Measurements from ENCODE around the gene S1PR2.
A peak's percentile ranks its signal among the peaks of the same experiment; 100 is the strongest.

The S1PR2 gene

GRCh38 chr19:10270616-10271394 lies 39.7 kb upstream of the S1PR2 start, which contains the start of gene ICAM1:
Gene ICAM1 (plus strand): TSS chr19:10271120. CDS start chr19:10271160, 40 bp downstream.
- Histone ChIP-seq H3K9me3 (ENCODE audit: control extremely low read depth in 1 of 5, control insufficient read depth in 4 of 5, insufficient read depth in 2 of 5, low read depth in 1 of 5, low read length in 4 of 5) (no peaks in the 10 kb centered on the region), H3K27me3 (replicated peaks in 2 of 5; ENCODE audit: control insufficient read depth in 4 of 5, insufficient read depth in 5 of 5, low read length in 4 of 5) (no peaks in the 10 kb centered on the region), H3K4me1 (ENCODE audit: control extremely low read depth in 1 of 4, control insufficient read depth in 4 of 4, insufficient read depth in 4 of 4, low read length in 3 of 4) (peaks cover 0 to 35% (median 28%) of the 10 kb centered on the region in 4 experiments), H3K36me3 (ENCODE audit: control insufficient read depth in 4 of 4, insufficient read depth in 4 of 4, low read length in 3 of 4) (peaks cover 0 to 8% (median 2%) of the 10 kb centered on the region in 4 experiments), H3K4me3 (ENCODE audit: control insufficient read depth in 1 of 7, extremely low read depth in 1 of 7, insufficient read depth in 4 of 7, low read depth in 2 of 7, low read length in 6 of 7) (peak within 1 kb of the TSS; percentile 8 to 73 (median 61)), H3K27ac (ENCODE audit: insufficient read depth in 1 of 2, low read depth in 1 of 2, low read length in 2 of 2, poor library complexity in 1 of 2, severe bottlenecking in 2 of 2) (peak within 1 kb of the TSS; percentile 46 to 83)
- POLR2A ChIA-PET = interaction anchor here (0.5 to 4.0 kb wide), 15 partner anchors 9 to 166 kb away, joined by 3 to 60 read pairs (median 6); partner anchors contain the start of genes ICAM4, ICAM5 and TYK2
- DNase-seq = peak; percentile 70 to 88 (median 83)
- CTCF ChIA-PET = interaction anchor here (1.0 to 20.1 kb wide), 18 partner anchors 9 to 339 kb away, joined by 3 to 542 read pairs (median 6); partner anchors contain the start of genes CDC37, ICAM4, ICAM5 and TYK2
- under 1% methylated on average over 51 of the region's 51 CpGs for WGBS (ENCODE audit: insufficient coverage)

DNA sequence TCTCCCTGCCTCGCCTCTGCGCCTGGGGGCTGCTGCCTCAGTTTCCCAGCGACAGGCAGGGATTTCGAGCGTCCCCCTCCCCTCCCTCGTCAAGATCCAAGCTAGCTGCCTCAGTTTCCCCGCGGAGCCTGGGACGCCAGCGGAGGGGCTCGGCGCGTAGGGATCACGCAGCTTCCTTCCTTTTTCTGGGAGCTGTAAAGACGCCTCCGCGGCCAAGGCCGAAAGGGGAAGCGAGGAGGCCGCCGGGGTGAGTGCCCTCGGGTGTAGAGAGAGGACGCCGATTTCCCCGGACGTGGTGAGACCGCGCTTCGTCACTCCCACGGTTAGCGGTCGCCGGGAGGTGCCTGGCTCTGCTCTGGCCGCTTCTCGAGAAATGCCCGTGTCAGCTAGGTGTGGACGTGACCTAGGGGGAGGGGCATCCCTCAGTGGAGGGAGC lies 39.1 kb upstream of the S1PR2 start:
- ChIA-PET CTCF (interaction anchor here (1.0 to 20.1 kb wide), 17 partner anchors 10 to 339 kb away, joined by 3 to 542 read pairs (median 6); partner anchors contain the start of genes CDC37, ICAM4, ICAM5 and TYK2), POLR2A (interaction anchor here (0.6 to 4.0 kb wide), 12 partner anchors 9 to 166 kb away, joined by 4 to 60 read pairs (median 8); partner anchors contain the start of genes ICAM4, ICAM5 and TYK2)
- peak overlapping the region; percentile 8 to 73 (median 61) for H3K4me3 ChIP-seq (ENCODE audit: control insufficient read depth in 1 of 7, extremely low read depth in 1 of 7, insufficient read depth in 4 of 7, low read depth in 2 of 7, low read length in 6 of 7)
- no peaks in the 10 kb centered on the region for H3K9me3 ChIP-seq (ENCODE audit: control extremely low read depth in 1 of 5, control insufficient read depth in 4 of 5, insufficient read depth in 2 of 5, low read depth in 1 of 5, low read length in 4 of 5)
- no peaks in the 10 kb centered on the region for H3K27me3 ChIP-seq (replicated peaks in 2 of 5; ENCODE audit: control insufficient read depth in 4 of 5, insufficient read depth in 5 of 5, low read length in 4 of 5)
- peaks cover 0 to 6% (median 2%) of the 10 kb centered on the region in 4 experiments for H3K36me3 ChIP-seq (ENCODE audit: control insufficient read depth in 4 of 4, insufficient read depth in 4 of 4, low read length in 3 of 4)
- H3K4me1 ChIP-seq (ENCODE audit: control extremely low read depth in 1 of 4, control insufficient read depth in 4 of 4, insufficient read depth in 4 of 4, low read length in 3 of 4) = peaks cover 0 to 35% (median 28%) of the 10 kb centered on the region in 4 experiments
- H3K27ac ChIP-seq (ENCODE audit: insufficient read depth in 1 of 2, low read depth in 1 of 2, low read length in 2 of 2, poor library complexity in 1 of 2, severe bottlenecking in 2 of 2) = peak overlapping the region; percentile 46 to 83
- peak; percentile 89 to 95 (median 94) for DNase-seq
- WGBS (ENCODE audit: insufficient coverage) = 1% methylated on average over 29 of the region's 37 CpGs

DNA sequence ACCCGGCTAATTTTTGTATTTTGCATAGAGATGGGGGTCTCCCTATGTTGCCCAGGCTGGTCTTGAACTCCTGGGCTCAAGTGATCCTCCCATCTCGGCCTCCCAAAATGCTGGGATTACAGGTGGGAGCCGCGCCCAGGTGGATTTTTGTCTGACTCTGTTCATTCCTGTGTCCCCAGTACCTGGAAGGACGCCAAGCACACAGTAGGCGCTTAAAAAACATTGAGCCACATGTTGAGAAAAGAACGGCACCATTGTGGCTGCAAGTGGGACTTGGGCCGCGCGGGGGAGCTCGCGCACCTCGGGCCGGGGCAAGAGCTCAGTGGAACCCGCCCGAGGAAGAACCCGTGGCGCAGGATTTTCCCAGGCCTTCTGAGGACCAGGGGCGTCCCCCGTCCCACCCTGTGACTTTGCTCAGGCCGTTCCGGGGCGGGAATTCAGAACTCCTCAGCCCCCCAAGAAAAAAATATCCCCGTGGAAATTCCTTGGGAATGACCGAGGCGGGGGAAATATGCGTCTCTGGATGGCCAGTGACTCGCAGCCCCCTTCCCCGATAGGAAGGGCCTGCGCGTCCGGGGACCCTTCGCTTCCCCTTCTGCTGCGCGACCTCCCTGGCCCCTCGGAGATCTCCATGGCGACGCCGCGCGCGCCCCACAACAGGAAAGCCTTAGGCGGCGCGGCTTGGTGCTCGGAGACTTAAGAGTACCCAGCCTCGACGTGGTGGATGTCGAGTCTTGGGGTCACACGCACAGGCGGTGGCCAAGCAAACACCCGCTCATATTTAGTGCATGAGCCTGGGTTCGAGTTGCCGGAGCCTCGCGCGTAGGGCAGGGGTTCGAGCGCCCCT lies 38.4 kb upstream of the S1PR2 start:
- no peaks in the 10 kb centered on the region for H3K9me3 ChIP-seq (ENCODE audit: control extremely low read depth in 1 of 5, control insufficient read depth in 4 of 5, insufficient read depth in 2 of 5, low read depth in 1 of 5, low read length in 4 of 5)
- H3K4me1 ChIP-seq (ENCODE audit: control extremely low read depth in 1 of 4, control insufficient read depth in 4 of 4, insufficient read depth in 4 of 4, low read length in 3 of 4) = peaks cover 0 to 35% (median 28%) of the 10 kb centered on the region in 4 experiments
- ChIA-PET POLR2A (interaction anchor here (0.6 to 4.0 kb wide), 12 partner anchors 10 to 327 kb away, joined by 3 to 60 read pairs (median 8); partner anchors contain the start of genes ICAM4, ICAM5 and TYK2), CTCF (interaction anchor here (1.0 to 20.1 kb wide), 18 partner anchors 9 to 338 kb away, joined by 3 to 542 read pairs (median 6); partner anchors contain the start of genes CDC37, ICAM4, ICAM5 and TYK2)
- H3K27ac ChIP-seq (ENCODE audit: insufficient read depth in 1 of 2, low read depth in 1 of 2, low read length in 2 of 2, poor library complexity in 1 of 2, severe bottlenecking in 2 of 2) = peak overlapping the region in 1 of 2 experiments; percentile 83
- H3K36me3 ChIP-seq (ENCODE audit: control insufficient read depth in 4 of 4, insufficient read depth in 4 of 4, low read length in 3 of 4) = peaks cover 0 to under 1% (median 0%) of the 10 kb centered on the region in 4 experiments
- peak; percentile 84 to 94 (median 91) for DNase-seq
- peak overlapping the region in 6 of 7 experiments; percentile 25 to 73 (median 61) for H3K4me3 ChIP-seq (ENCODE audit: control insufficient read depth in 1 of 7, extremely low read depth in 1 of 7, insufficient read depth in 4 of 7, low read depth in 2 of 7, low read length in 6 of 7)
- H3K27me3 ChIP-seq (replicated peaks in 2 of 5; ENCODE audit: control insufficient read depth in 4 of 5, insufficient read depth in 5 of 5, low read length in 4 of 5) = no peaks in the 10 kb centered on the region
- WGBS (ENCODE audit: insufficient coverage) = 3% methylated on average over 54 of the region's 59 CpGs

GRCh38 chr19:10268071-10268470 lies 36.9 kb upstream of the S1PR2 start:
- 92% methylated on average over 5 of the region's 6 CpGs for WGBS (ENCODE audit: insufficient coverage)
- Histone ChIP-seq H3K36me3 (ENCODE audit: control insufficient read depth in 4 of 4, insufficient read depth in 4 of 4, low read length in 3 of 4) (no peaks in the 10 kb centered on the region), H3K4me1 (ENCODE audit: control extremely low read depth in 1 of 4, control insufficient read depth in 4 of 4, insufficient read depth in 4 of 4, low read length in 3 of 4) (peaks cover 0 to 35% (median 28%) of the 10 kb centered on the region in 4 experiments), H3K27ac (ENCODE audit: insufficient read depth in 1 of 2, low read depth in 1 of 2, low read length in 2 of 2, poor library complexity in 1 of 2, severe bottlenecking in 2 of 2) (no peak overlapping the region), H3K9me3 (ENCODE audit: control extremely low read depth in 1 of 5, control insufficient read depth in 4 of 5, insufficient read depth in 2 of 5, low read depth in 1 of 5, low read length in 4 of 5) (no peaks in the 10 kb centered on the region), H3K27me3 (replicated peaks in 2 of 5; ENCODE audit: control insufficient read depth in 4 of 5, insufficient read depth in 5 of 5, low read length in 4 of 5) (no peaks in the 10 kb centered on the region), H3K4me3 (ENCODE audit: control insufficient read depth in 1 of 7, extremely low read depth in 1 of 7, insufficient read depth in 4 of 7, low read depth in 2 of 7, low read length in 6 of 7) (no peak overlapping the region)
- CTCF ChIA-PET = interaction anchor here (0.7 to 20.1 kb wide), 6 partner anchors 8 to 122 kb away, joined by 3 to 542 read pairs (median 22); partner anchors contain the start of gene TYK2
- DNase-seq = no peak
- POLR2A ChIA-PET = no interaction called here

DNA sequence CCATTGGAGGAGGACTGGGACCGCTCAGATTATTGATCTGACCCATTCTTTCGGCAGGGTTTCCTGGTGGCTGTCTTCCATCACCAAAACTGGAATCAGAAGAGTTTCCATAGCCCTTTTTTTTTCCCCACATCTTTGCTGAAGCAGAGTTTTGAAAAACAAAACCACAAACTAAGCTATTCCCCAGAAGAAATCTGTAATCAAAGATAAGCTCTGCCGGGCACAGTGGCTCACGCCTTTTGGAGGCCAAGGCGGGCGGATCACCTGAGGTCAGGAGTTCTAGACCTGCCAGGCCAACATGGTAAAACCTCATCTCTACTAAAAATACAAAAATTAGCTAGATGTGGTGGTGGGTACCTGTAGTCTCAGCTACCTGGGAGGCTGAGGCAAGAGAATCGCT lies 35.6 kb upstream of the S1PR2 start:
- no peak overlapping the region for H3K4me3 ChIP-seq (ENCODE audit: control insufficient read depth in 1 of 7, extremely low read depth in 1 of 7, insufficient read depth in 4 of 7, low read depth in 2 of 7, low read length in 6 of 7)
- H3K27ac ChIP-seq (ENCODE audit: insufficient read depth in 1 of 2, low read depth in 1 of 2, low read length in 2 of 2, poor library complexity in 1 of 2, severe bottlenecking in 2 of 2) = no peak overlapping the region
- no peaks in the 10 kb centered on the region for H3K27me3 ChIP-seq (replicated peaks in 2 of 5; ENCODE audit: control insufficient read depth in 4 of 5, insufficient read depth in 5 of 5, low read length in 4 of 5)
- WGBS (ENCODE audit: insufficient coverage) = 88% methylated on average over 2 of the region's 7 CpGs
- CTCF ChIA-PET = interaction anchor here (0.7 to 20.1 kb wide), 6 partner anchors 8 to 123 kb away, joined by 3 to 542 read pairs (median 3); partner anchors contain the start of gene TYK2
- POLR2A ChIA-PET = no interaction called here
- no peak for DNase-seq
- no peaks in the 10 kb centered on the region for H3K9me3 ChIP-seq (ENCODE audit: control extremely low read depth in 1 of 5, control insufficient read depth in 4 of 5, insufficient read depth in 2 of 5, low read depth in 1 of 5, low read length in 4 of 5)
- H3K4me1 ChIP-seq (ENCODE audit: control extremely low read depth in 1 of 4, control insufficient read depth in 4 of 4, insufficient read depth in 4 of 4, low read length in 3 of 4) = peaks cover 0 to 29% (median 23%) of the 10 kb centered on the region in 4 experiments
- H3K36me3 ChIP-seq (ENCODE audit: control insufficient read depth in 4 of 4, insufficient read depth in 4 of 4, low read length in 3 of 4) = no peaks in the 10 kb centered on the region

- H3K4me3 ChIP-seq (ENCODE audit: control insufficient read depth in 1 of 7, extremely low read depth in 1 of 7, insufficient read depth in 4 of 7, low read depth in 2 of 7, low read length in 6 of 7) = no peak overlapping the region
- no peaks in the 10 kb centered on the region for H3K9me3 ChIP-seq (ENCODE audit: control extremely low read depth in 1 of 5, control insufficient read depth in 4 of 5, insufficient read depth in 2 of 5, low read depth in 1 of 5, low read length in 4 of 5)
- H3K36me3 ChIP-seq (ENCODE audit: control insufficient read depth in 4 of 4, insufficient read depth in 4 of 4, low read length in 3 of 4) = peaks cover 0 to 22% (median 14%) of the 10 kb centered on the region in 4 experiments
- H3K27ac ChIP-seq (ENCODE audit: insufficient read depth in 1 of 2, low read depth in 1 of 2, low read length in 2 of 2, poor library complexity in 1 of 2, severe bottlenecking in 2 of 2) = no peak overlapping the region
- POLR2A ChIA-PET = no interaction called here
- WGBS (ENCODE audit: insufficient coverage) = 100% methylated on average over 2 of the region's 7 CpGs
- peaks cover 0 to 12% (median 4%) of the 10 kb centered on the region in 4 experiments for H3K4me1 ChIP-seq (ENCODE audit: control extremely low read depth in 1 of 4, control insufficient read depth in 4 of 4, insufficient read depth in 4 of 4, low read length in 3 of 4)
- DNase-seq = no peak
- no peaks in the 10 kb centered on the region for H3K27me3 ChIP-seq (replicated peaks in 2 of 5; ENCODE audit: control insufficient read depth in 4 of 5, insufficient read depth in 5 of 5, low read length in 4 of 5)
- CTCF ChIA-PET = interaction anchor here (20.1 kb wide), 1 partner anchor 127 kb away, joined by 542 read pairs; the partner anchor contains the start of gene TYK2
Measured at GRCh38 chr19:10262771-10263170, 31.6 kb upstream of the S1PR2 start.
